HG02938 (cell line): ENCODE data around the gene NPFFR1.

ENCODE experiments used
- ATAC-seq: cut with Tn5 transposase; IDR thresholded peaks from one replicate; pipeline ENCODE4 v1.9.1; 2021; ENCODE audit warnings: mild to moderate bottlenecking, moderate library complexity; ENCODE audit not compliant: unreplicated experiment

Gene NPFFR1

DNA sequence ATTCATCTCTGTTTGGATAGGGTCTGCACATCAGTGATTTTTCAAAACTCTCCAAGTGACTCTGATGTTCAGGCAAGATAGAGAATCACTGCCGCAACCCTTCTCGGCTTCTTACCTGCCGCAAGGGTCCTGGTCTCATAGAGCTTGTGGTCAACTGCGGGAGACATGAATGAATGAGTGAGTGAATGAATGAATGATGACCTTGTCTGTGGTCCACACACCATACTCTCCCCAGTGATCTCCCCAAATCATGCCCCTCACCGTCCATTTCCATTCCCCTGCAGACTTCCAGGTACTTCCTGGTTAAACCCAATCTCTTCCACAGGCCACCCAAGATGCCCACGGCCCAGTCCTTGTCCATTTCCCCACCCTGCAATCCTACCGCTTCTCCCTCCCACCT is 5.9 kb upstream of the NPFFR1 start:
- ATAC-seq, result no peak

- no peak for ATAC-seq
Measured at GRCh38 chr10:70286616-70287015, 2.8 kb upstream of the NPFFR1 start.

DNA sequence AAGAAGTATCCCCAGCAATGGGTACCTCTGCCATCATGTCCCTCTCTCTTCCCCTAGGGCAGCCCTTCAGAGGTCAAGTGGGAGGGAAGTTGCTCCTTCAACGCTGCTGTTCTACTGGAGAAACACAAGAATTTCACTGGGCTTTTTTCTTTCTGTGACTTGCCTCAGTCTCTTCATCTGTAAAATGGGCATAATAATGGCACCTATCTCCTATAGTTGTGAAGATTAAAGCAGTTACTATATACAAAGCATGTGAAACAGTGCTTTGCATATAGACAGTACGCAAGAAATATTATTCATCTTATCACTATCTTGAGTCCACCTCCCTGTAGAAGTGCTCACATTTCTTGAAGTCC is 1.6 kb upstream of the NPFFR1 start:
- no peak for ATAC-seq

- no peak for ATAC-seq
Measured at GRCh38 chr10:70284542-70285475, 1.0 kb upstream of the NPFFR1 start.

DNA sequence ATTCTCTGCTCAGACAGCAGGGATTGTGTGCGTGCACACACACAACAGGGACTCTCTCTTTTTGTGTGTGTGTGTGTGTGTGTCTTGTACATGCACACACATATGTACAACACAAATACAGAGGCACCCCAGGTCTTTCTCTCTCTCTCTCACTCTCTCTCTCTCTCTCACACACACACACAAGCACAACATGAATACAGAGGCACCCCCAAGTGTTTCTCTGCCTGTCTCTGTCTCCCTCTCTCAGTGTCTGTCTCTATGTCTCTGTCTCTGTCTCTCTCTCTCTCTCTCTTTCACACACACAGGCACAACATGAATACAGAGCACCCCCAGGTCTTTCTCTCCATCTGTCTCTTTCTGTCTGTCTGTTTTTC is 746 bp downstream of the NPFFR1 start:
- ATAC-seq, result no peak

GRCh38 chr10:70281609-70282008 is 2.2 kb downstream of the NPFFR1 start:
- no peak for ATAC-seq

DNA sequence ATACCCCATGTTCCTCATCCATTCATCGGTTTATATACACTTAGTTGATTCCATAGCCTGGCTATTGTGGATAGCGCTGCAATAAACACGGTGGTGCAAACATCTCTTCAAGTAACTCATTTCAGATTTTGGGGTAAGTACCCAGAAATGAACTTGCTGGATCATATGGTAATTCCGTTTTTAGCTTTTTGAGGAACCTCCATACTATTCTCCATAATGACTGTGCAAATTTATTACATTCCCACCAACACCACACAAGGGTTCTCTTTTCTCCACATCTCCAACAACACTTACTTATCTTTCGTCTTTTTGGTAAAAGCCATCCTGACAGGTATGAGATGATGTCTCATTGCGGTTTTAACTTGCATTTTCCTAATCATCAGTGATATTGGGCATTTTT is 3.7 kb downstream of the NPFFR1 start:
- no peak for ATAC-seq

DNA sequence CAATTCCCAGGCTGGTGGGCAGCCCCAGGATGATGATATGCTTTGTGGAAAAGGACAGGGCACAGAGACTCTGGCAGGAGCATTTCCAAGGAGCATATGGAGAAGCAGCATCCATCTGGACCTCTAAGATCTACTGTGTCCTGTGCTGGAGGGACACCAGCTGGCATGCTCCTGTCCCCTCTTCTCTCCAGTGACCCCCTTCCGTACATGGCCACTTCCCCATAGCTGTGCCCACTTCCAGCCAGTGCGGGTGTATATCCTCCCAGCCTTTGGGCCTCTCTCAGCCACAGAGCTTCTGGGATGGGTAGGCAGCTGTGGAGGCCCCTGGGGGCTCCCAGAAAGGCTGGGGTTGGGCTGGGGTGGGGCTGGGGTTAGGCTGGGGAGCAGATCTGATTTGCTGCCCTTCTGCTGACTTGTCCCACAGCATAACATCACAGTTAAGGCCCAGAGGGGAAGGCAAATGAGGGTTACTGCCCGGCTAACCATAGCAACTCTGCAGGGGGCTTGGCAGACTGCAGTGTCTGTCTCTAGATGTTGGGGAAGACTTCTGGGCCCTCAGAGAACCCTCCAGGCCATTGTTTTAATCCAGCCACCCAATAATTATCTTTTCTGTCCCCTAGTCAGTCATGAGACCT is 6.3 kb downstream of the NPFFR1 start:
- no peak for ATAC-seq

DNA sequence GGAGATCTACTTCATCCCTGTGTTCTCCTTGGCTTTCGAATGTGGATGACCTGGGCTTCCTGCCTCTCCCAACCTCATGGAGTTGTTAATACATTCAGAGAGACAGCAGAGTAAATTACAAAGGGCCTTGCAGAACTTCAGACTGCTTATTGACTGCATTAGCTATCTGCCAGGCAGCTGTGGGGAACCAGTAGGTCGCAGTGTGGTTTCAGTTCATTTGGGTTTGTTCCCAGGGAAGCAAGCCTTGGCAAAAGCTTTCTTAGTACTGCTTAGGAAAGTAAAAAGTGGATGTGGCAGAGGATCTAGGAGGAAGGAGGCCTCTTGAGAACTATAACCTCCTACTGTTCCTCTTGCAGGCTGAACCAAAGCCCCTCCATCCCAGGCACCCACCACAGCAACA is 9.2 kb downstream of the NPFFR1 start:
- ATAC-seq, result no peak

- ATAC-seq, result peak; percentile 76
Measured at GRCh38 chr10:70272925-70273316, 10.9 kb downstream of the NPFFR1 start.

DNA sequence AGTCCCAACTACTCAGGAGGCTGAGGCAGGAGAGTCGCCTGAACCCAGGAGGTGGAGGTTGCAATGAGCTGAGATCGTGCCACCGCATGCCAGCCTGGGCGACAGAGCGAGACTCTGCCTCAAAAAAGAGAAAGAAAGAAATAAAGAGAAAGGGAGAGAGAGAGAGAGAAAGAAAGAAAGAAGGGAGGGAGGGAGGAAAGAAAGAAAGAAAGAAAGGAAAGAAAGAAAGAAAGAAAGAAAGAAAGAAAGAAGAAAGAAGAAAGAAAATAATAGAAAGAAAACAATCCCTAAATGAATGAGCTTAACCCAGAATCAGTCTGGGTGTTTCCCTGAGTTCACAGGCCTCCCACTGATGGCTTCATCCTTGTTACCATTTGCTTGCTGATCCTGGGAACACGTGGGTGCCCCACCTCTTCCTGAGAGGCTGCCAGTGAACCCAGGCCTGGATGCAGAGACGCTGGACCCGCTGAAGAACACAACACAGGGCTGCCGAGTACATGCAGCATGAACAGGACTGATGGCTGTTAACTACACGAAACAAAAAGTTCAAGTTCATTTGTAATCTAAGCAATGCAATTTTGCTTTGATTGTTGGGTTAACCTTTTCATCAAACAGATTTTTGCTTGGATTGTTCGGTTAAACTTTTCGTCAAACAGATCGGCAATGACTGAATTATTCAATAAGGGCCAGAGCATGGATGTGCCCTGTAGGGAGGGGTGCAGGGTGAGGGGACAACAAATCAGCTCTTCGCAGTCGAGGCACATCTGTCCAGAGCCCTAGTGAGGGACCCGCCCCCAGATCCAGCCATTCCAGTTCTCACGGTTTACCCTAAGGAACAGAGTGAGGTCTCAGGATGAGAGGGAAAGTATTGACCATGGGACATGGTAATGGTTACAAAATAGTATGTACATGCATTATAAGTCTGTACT is 11.5 kb downstream of the NPFFR1 start:
- ATAC-seq, result no peak

DNA sequence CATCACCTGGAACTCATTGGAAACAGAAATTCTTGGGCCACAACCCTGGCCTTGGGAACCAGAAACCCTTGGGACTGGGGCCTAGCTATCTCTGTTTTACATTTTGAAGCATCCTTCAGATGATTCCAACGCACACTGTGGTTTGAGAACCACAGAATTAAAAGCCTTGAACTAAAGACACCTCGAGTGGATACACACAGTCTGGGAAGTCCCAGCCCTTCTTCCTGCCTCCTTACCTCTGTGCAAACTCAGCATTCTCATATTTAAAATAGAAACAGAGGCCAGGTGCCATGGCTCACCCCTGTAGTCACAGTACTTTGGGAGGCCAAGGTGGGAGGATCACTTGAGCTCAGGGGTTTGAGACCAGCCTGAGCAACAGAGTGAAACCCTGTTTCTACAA is 12.9 kb downstream of the NPFFR1 start:
- ATAC-seq, result no peak

DNA sequence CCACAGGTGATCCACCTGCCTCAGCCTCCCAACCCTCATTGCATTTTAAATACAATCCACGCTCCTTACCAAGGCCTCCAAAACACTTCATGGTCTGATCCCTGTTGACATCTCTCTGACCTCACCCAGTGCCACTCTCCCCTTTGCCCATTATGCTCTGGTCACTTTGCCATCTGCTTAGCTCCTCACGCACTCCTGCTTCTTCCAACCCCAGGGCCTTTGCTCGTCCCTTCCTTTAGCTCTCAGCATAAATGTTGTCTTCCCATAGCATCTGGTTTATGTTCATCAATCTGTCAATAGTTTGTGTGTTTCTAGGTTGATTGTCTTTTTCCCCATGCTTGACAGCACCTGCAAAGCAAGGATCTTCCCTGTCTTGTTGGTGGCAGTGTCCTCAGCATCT is 14.1 kb downstream of the NPFFR1 start:
- ATAC-seq, result no peak

GRCh38 chr10:70268376-70268775 is 15.4 kb downstream of the NPFFR1 start:
- no peak for ATAC-seq

DNA sequence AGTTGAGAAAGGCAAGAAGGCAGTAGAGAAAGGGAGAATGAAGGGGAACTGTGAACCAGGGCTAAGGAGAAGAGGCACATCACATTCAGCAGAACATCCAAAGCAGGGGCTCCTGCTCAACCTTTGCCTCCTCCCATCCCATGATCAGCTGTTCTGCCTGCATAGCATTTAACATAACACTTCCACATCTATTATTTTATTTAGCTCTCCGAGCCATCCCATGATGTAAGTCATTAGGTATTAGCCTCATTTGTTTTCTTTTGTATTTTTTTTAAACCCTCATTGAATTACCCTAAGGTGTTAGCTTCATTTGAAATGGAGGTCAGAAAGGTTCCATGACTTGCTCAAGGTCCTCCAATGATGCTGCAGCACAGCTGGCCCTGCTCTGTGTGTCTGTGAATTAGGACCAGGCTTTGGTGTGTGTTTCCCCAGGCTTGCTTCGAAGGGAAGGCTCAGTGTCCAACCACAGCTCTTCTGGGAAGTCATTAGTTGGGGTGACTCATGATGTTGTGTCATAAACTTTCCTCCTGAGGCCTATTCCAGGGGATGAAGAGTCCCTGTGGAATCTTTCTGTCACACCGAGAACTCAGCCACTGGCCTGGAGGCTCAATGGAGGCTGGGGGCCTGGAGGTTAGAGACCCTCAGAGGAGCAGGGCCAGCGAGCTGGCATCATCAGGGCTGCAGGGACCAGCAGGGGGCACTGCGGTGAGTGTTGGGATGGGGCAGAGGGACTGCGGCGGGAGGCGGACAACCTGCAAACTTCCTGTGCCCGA is 16.5 kb downstream of the NPFFR1 start:
- ATAC-seq, result no peak

DNA sequence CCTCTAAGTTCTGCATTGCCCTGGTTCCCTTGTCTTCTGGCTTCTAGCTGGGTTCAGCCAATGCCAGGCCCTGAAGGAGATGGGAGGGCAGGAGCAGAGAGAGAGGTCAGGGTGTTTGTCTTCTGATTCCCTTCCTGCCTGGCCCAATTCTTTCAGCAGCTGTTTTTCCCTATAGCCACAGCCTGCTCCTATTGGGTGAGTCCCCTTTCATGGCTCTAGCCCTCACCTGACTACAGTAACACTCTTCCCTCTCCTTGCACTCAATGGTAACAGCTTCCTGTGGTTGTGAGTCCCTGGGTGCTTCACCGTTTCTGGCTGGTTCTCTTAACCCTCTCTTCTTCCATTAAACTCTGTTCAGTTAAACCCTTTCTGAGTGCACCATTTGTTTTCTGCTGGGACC is 17.1 kb downstream of the NPFFR1 start:
- ATAC-seq, result no peak

GRCh38 chr10:70266056-70266455 is 17.7 kb downstream of the NPFFR1 start:
- ATAC-seq, result no peak

GRCh38 chr10:70265032-70265689 is 18.6 kb downstream of the NPFFR1 start:
- ATAC-seq, result no peak

- no peak for ATAC-seq
Measured at GRCh38 chr10:70260734-70261133, 23.1 kb downstream of the NPFFR1 start.

DNA sequence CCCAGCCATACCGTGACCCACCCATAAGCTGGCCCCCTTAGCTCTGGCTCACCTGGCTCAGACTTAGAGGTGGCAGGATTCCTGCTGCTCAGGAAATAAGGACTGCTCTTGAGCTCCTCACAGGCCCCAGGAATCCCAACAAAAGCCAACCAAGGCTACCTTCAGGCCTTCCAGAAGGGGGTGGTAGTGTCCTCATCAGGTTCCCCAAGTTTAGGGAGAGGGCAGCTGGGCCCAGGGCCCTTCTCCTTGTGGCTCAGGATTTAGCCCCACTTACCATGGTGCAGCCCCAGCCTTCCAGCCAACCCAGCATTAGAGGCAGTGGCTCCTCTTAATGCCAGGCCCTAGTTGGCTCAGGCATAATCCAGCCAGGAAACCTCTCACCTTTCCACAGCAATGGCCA is 23.5 kb downstream of the NPFFR1 start:
- ATAC-seq, result no peak
